Measurements from ENCODE around the gene MIDN.

The MIDN gene

GRCh38 chr19:1239796-1240737 lies 8.3 kb upstream of the MIDN start (continued):
- TF ChIP-seq ZNF398 (tag by site-specific recombination; IDR thresholded peaks at IDR 0.05) (no peak), BCL11B (tag by site-specific recombination; IDR thresholded peaks at IDR 0.05; ENCODE audit: low read depth) (peak; percentile 89), YY2 (tag by site-specific recombination; IDR thresholded peaks at IDR 0.05) (no peak), EGR2 (tag by site-specific recombination; IDR thresholded peaks at IDR 0.05; ENCODE audit: low read depth) (peak; percentile 34), SP3 (tag by site-specific recombination; IDR thresholded peaks at IDR 0.05) (peak; percentile 37; the same call in 1 of the 2 replicates), ZNF391 (tag by site-specific recombination; IDR thresholded peaks at IDR 0.05; ENCODE audit: borderline replicate concordance, low read depth) (0 out of 2 replicates have a peak, but pooled peaks have one; percentile 16), ZNF248 (tag by site-specific recombination; IDR thresholded peaks at IDR 0.05) (no peak)

- CTCF ChIA-PET: interaction anchor here (0.6 to 3.8 kb wide), 16 partner anchors 25 to 473 kb away, joined by 3 to 19 read pairs (median 3); partner anchors contain the start of genes ARHGAP45 and WDR18
- Histone ChIP-seq H3K4me3 (ENCODE audit: low read depth, low read length) (no peak overlapping the region), H3K27ac (ENCODE audit: extremely low read depth, low read depth, low read length) (peak overlapping the region; percentile 63; the same call in 1 of the 2 replicates)
These were observed 7.5 kb upstream of the MIDN start for GRCh38 chr19:1240925-1241324.

GRCh38 chr19:1241417-1242095 lies 6.8 kb upstream of the MIDN start, which contains the start of gene ATP5F1D:
ATP5F1D (plus strand) TSS chr19:1241751; CDS start chr19:1241851, 100 bp downstream.
- POLR2A ChIA-PET: interaction anchor here (1.0 to 7.7 kb wide), 6 partner anchors 11 to 34 kb away, joined by 3 to 231 read pairs (median 6); partner anchors contain the start of genes CIRBP and FAM174C
- H3K4me3 ChIP-seq (ENCODE audit: low read depth, low read length): peak within 1 kb of the TSS; percentile 75
- peak within 1 kb of the TSS; percentile 63 for H3K27ac ChIP-seq (ENCODE audit: extremely low read depth, low read depth, low read length)
- CTCF ChIA-PET: interaction anchor here (0.6 to 3.8 kb wide), 10 partner anchors 24 to 474 kb away, joined by 3 to 19 read pairs (median 4); partner anchors contain the start of genes ARHGAP45 and WDR18
- no peaks in the 10 kb centered on the region for H3K9me3 ChIP-seq (ENCODE audit: control insufficient read depth, insufficient read depth, low read depth, low read length)
- peaks cover 0 to 11% of the 10 kb centered on the region in 2 experiments; a peak in 1 of 3 replicates for H3K36me3 ChIP-seq (ENCODE audit: control insufficient read depth in 2 of 2, insufficient read depth in 1 of 2, low read length in 2 of 2)
- H3K4me1 ChIP-seq (ENCODE audit: control insufficient read depth, insufficient read depth, low read length): peaks cover 8% of the 10 kb centered on the region
- TF ChIP-seq ZNF449 (tag by site-specific recombination; IDR thresholded peaks at IDR 0.05) (no peak), ZNF211 (tag by site-specific recombination; IDR thresholded peaks at IDR 0.05; ENCODE audit: low read depth) (no peak), ZNF777 (tag by site-specific recombination; IDR thresholded peaks at IDR 0.05; ENCODE audit: borderline replicate concordance) (no peak), GLIS1 (tag by site-specific recombination; IDR thresholded peaks at IDR 0.05) (peak; percentile 98), ZFP69B (tag by site-specific recombination; IDR thresholded peaks at IDR 0.05) (no peak), PBX3 (CRISPR knock-in tag; IDR thresholded peaks at IDR 0.05) (peak; percentile 81; the same call in 1 of the 2 replicates), ZSCAN5A (tag by site-specific recombination; IDR thresholded peaks at IDR 0.05) (no peak), KLF10 (tag by site-specific recombination; IDR thresholded peaks at IDR 0.05) (peak; percentile 33; the same call in 1 of the 2 replicates), ZNF324 (tag by site-specific recombination; IDR thresholded peaks at IDR 0.05) (0 out of 2 replicates have a peak, but pooled peaks have one; percentile 52), MYNN (tag by site-specific recombination; IDR thresholded peaks at IDR 0.05; ENCODE audit: borderline replicate concordance) (no peak), ZFP3 (tag by site-specific recombination; IDR thresholded peaks at IDR 0.05; ENCODE audit: low read depth) (no peak), ZBTB10 (tag by site-specific recombination; IDR thresholded peaks at IDR 0.05) (0 out of 2 replicates have a peak, but pooled peaks have one; percentile 36), ZNF843 (tag by site-specific recombination; IDR thresholded peaks at IDR 0.05) (no peak)

More at GRCh38 chr19:1240925-1241324, 7.5 kb upstream of the MIDN start:
- no peaks in the 10 kb centered on the region for H3K9me3 ChIP-seq (ENCODE audit: control insufficient read depth, insufficient read depth, low read depth, low read length)
- H3K4me1 ChIP-seq (ENCODE audit: control insufficient read depth, insufficient read depth, low read length): peaks cover 8% of the 10 kb centered on the region
- 0 out of 2 replicates have a peak, but pooled peaks have one; percentile 4 for TF ChIP-seq ZNF335 (tag by site-specific recombination; conservative IDR thresholded peaks at IDR 0.05)
- no peak for TF ChIP-seq ZNF223 (tag by site-specific recombination; IDR thresholded peaks at IDR 0.05)
- peaks cover 0 to 11% of the 10 kb centered on the region in 2 experiments; a peak in 1 of 3 replicates for H3K36me3 ChIP-seq (ENCODE audit: control insufficient read depth in 2 of 2, insufficient read depth in 1 of 2, low read length in 2 of 2)
- POLR2A ChIA-PET: interaction anchor here (1.0 to 7.7 kb wide), 6 partner anchors 12 to 35 kb away, joined by 3 to 231 read pairs (median 6); partner anchors contain the start of genes CIRBP and FAM174C
